Large intestine (tissue), 3 donors: ENCODE results near the gene FADS1. TPM values are rescaled to one million over a fixed set of nuclear protein-coding genes. Genes with fewer than 3 reads are reported as not detected.

Experiments
- DNase-seq, 2 donors: peaks; one replicate each; pipeline versions ENCODE4 v3.0.0 to v3.0.0-alpha.2; 2013
- H3K27ac ChIP-seq: one replicate; pipeline ENCODE4 v1.5.1; 2013; ENCODE audit warnings: low read length
- H3K27me3 ChIP-seq: 2 replicates; pipeline ENCODE4 v1.6.1; 2013; ENCODE audit warnings: low read length; ENCODE audit not compliant: control insufficient read depth, insufficient read depth
- H3K36me3 ChIP-seq: 2 replicates; pipeline ENCODE4 v1.6.1; 2013; ENCODE audit warnings: low read length; ENCODE audit not compliant: control insufficient read depth, insufficient read depth
- H3K4me1 ChIP-seq: one replicate; pipeline ENCODE4 v1.6.1; 2013; ENCODE audit warnings: low read length; ENCODE audit not compliant: control insufficient read depth, insufficient read depth
- H3K4me3 ChIP-seq: one replicate; pipeline ENCODE4 v1.5.1; 2013; ENCODE audit warnings: low read length
- H3K9me3 ChIP-seq: one replicate; pipeline ENCODE4 v1.6.1; 2013; ENCODE audit warnings: mild to moderate bottlenecking, low read depth, low read length, moderate library complexity; ENCODE audit not compliant: control insufficient read depth
- WGBS: methylation state at CpG from one replicate; pipeline ENCODE4 v1.1.5; 2013; ENCODE audit warnings: low lambda C conversion rate; ENCODE audit not compliant: insufficient coverage; 5-methylcytosine and 5-hydroxymethylcytosine counted together
- polyA plus RNA-seq: library from polyadenylated mRNA; unstranded; fragments of 120-200 nt; gene quantifications from one replicate; pipeline ENCODE4 v1.2.1, GENCODE V29; 2013

FADS1 gene
- polyA plus RNA-seq, 1 donor = 9.0 TPM

- H3K36me3 ChIP-seq = no peaks in the 10 kb centered on the region
- no CpG with 5 or more reads among the region's 23 CpGs for WGBS
- H3K27me3 ChIP-seq = peaks cover 57% of the 10 kb centered on the region
- peak overlapping the region; percentile 66 for H3K27ac ChIP-seq
- H3K9me3 ChIP-seq = peaks cover 2% of the 10 kb centered on the region
- peaks cover 11% of the 10 kb centered on the region for H3K4me1 ChIP-seq
- H3K4me3 ChIP-seq = peak overlapping the region; percentile 44
- DNase-seq = no peak
Observed at GRCh38 chr11:61826930-61827570, 10.2 kb upstream of the FADS1 start.

GRCh38 chr11:61820174-61820573, 3.4 kb upstream of the FADS1 start:
- H3K9me3 ChIP-seq = peaks cover 2% of the 10 kb centered on the region
- no peak overlapping the region for H3K4me3 ChIP-seq
- no peak for DNase-seq
- peaks cover 12% of the 10 kb centered on the region for H3K4me1 ChIP-seq
- H3K27me3 ChIP-seq = peaks cover 35% of the 10 kb centered on the region
- no CpG with 5 or more reads among the region's 2 CpGs for WGBS
- no peaks in the 10 kb centered on the region for H3K36me3 ChIP-seq
- H3K27ac ChIP-seq = no peak overlapping the region

DNA sequence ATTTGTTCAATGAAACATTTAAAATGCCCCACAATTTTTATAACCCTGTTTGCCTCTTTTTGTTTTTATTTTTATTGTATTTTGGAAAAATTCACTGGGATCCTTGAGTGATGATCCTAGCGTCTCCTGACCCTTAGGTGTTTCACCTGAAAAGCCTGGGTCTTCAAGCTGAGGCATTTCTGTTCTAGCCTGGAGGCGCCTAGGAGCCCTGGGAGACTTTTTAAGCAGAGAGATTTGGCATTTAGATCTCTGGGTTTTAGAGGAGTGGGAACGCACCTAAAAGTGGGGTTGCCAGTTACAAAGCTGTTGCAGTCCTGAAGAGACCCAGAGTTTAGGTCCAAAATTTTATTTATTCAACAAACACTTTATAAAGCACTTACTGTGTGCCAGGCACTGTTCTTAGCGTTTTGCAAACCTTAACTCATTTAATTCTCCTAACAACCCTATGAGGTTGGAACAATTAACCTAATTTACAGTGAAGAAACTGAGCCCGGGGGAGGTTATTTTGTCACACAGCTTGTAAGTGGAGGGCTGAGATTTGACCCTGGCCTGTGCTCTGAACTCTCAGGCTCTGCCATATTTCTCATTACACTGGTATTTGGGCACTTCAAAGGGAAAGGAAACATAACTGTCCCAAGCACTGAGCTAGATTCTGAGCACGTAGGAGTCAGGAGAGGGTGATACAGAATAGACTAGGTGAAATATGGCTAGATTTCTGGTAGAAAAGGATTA, 834 bp upstream of the FADS1 start:
- WGBS = no CpG with 5 or more reads among the region's 6 CpGs
- Histone ChIP-seq H3K36me3 (no peaks in the 10 kb centered on the region), H3K9me3 (peaks cover 4% of the 10 kb centered on the region), H3K4me1 (peaks cover 20% of the 10 kb centered on the region), H3K27me3 (peaks cover 42% of the 10 kb centered on the region), H3K4me3 (peak overlapping the region; percentile 40), H3K27ac (no peak overlapping the region)
- DNase-seq = no peak

GRCh38 chr11:61815790-61816735, 740 bp downstream of the FADS1 start:
- Histone ChIP-seq H3K4me3 (peak overlapping the region; percentile 63), H3K36me3 (peaks cover 3% of the 10 kb centered on the region), H3K9me3 (peaks cover 4% of the 10 kb centered on the region), H3K27ac (peak overlapping the region; percentile 89), H3K4me1 (peaks cover 26% of the 10 kb centered on the region), H3K27me3 (peaks cover 42% of the 10 kb centered on the region)
- no CpG with 5 or more reads among the region's 69 CpGs for WGBS
- peak in 1 of 2 donors; percentile 51 for DNase-seq

DNA sequence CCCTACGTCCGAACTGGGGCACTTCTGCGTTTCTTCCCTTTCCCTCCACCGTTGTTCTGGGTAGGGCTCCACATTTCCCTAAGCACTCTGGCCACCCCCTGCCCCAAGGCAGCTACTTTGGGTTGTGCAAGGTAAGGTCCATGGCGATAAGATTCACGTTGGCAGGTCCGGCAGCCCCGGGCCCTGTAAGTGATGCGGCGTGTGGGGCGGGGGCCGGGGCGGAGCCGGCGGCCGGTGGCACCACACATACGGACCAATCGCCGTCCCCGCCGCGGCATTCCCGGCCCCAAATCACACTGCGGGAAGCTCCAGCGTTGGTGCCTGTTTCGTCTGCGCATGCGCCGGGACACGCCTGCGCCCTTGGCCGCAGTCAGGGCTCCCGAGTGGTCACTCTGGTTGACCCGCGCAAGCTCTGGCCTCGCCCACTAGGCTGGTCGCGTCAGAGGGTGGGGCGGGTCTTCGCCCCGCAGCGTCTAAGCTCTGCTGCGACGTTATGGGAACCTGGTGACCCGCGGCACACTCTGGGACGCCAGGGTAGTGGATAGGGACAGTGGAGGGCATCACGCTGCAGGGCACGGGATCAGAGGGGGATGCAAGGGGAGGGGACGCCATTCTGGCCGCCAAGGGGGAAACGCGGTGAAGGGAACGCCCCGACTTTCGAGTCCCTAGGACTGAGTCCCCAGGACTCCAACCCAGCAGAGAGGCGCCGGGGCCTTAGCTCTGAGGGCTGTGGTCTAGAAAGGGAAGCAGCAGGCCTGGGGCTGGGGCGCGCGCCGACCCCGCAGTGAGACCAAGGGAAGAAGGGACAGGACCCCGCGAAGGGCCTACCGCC, 1.6 kb downstream of the FADS1 start:
- H3K27ac ChIP-seq = peak overlapping the region; percentile 89
- WGBS = no CpG with 5 or more reads among the region's 66 CpGs
- peaks cover 26% of the 10 kb centered on the region for H3K4me1 ChIP-seq
- peaks cover 4% of the 10 kb centered on the region for H3K9me3 ChIP-seq
- H3K36me3 ChIP-seq = peaks cover 9% of the 10 kb centered on the region
- peaks cover 42% of the 10 kb centered on the region for H3K27me3 ChIP-seq
- peak overlapping the region; percentile 63 for H3K4me3 ChIP-seq
- peak; percentile 76 to 86 for DNase-seq

DNA sequence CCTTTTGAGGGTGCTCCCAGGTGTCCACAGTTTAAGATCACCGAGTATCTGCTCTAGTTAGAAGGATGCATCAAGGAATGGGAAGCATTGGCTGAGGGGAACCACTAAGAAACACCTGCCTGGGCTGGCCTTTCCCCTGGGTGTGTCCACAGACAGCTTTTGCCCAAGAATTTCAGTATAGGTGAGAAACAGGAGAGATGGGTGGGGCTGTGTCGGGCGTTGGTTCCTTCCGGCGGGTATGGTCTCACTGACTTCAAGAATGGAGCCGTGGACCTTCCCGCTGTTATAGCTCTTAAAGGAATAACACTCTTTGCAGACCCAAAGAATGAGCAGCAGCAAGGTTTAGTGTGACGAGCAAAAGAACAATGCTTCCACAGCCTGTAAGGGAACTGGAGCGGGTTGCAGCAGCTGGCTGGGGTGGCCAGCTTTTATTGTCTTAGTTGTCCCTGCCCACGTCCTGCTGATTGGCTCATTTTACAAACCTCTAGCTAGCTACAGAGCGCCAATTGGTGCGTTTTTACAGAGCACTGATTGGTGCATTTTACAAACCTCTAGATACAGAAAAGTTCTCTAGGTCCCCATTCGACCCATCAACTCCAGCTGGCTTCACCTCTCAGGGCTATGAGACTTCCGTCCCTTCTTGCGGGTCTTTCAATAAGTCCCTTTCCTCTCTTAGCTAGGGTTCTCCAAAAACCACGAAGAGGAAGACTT, 2.4 kb downstream of the FADS1 start:
- no CpG with 5 or more reads among the region's 16 CpGs for WGBS
- peak in 1 of 2 donors; percentile 52 for DNase-seq
- H3K27me3 ChIP-seq = peaks cover 42% of the 10 kb centered on the region
- H3K4me3 ChIP-seq = peak overlapping the region; percentile 63
- H3K4me1 ChIP-seq = peaks cover 26% of the 10 kb centered on the region
- peaks cover 4% of the 10 kb centered on the region for H3K9me3 ChIP-seq
- H3K36me3 ChIP-seq = peaks cover 9% of the 10 kb centered on the region
- peak overlapping the region; percentile 89 for H3K27ac ChIP-seq

DNA sequence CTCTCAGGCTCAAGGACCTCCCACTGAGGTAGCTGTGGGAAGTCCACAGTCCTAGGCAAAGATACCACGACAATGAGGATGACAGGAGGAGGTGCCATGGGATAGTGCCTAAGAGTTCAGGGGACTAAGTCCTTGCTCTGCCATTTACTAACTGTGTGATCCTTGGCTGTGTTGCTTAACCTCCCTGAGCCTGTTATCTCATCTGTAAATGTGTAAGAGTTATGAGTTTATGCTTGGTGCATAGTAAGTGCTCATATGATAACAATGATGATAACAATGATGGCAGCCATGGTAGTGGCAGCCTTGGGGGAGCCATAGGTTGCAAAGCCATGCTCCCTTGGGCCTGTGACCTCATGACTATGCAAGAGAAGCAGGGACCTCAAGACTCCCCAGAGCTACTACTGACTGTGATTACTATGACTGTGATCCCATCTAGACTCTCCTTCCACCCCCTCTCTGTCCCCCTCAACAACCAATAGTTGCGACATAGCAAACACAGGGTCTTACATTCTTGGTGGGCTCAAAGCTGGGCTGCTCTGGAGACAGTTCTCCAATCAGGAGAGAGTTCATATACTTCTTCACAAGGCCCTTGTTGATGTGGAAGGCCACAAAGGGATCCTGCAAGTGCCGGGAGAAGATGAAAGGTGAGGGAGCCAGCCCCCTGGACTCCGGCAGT, 3.9 kb downstream of the FADS1 start:
- WGBS = no CpG with 5 or more reads among the region's 4 CpGs
- peaks cover 9% of the 10 kb centered on the region for H3K36me3 ChIP-seq
- no peak overlapping the region for H3K27ac ChIP-seq
- DNase-seq = peak in 1 of 2 donors; percentile 78
- peaks cover 4% of the 10 kb centered on the region for H3K9me3 ChIP-seq
- peaks cover 26% of the 10 kb centered on the region for H3K4me1 ChIP-seq
- no peak overlapping the region for H3K4me3 ChIP-seq
- H3K27me3 ChIP-seq = peaks cover 32% of the 10 kb centered on the region

DNA sequence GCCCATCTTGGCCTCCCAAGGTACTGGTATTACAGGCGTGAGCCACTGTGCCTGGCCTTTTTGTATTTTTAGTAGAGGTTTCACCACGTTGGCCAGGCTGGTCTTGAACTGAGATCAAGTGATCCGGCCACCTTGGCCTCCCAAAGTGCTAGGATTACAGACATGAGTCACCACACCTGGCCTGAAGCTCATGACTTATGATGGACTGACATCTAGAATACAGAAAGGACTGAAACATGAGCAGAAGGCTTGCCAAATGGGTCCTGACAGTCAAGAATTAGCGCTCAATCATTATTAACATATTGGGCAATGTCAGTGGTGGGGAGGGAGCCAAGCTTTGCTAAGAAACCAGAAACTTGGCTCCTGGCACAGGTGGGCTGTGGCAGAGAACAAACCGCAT, 5.0 kb downstream of the FADS1 start:
- Histone ChIP-seq H3K4me1 (peaks cover 26% of the 10 kb centered on the region), H3K4me3 (no peak overlapping the region), H3K36me3 (peaks cover 13% of the 10 kb centered on the region), H3K9me3 (peaks cover 4% of the 10 kb centered on the region), H3K27me3 (peaks cover 22% of the 10 kb centered on the region), H3K27ac (no peak overlapping the region)
- DNase-seq = no peak
- 100% methylated on average over 1 of the region's 5 CpGs for WGBS

- Histone ChIP-seq H3K4me3 (no peak overlapping the region), H3K27me3 (peaks cover 13% of the 10 kb centered on the region), H3K4me1 (peaks cover 19% of the 10 kb centered on the region), H3K36me3 (peaks cover 13% of the 10 kb centered on the region), H3K27ac (no peak overlapping the region), H3K9me3 (peaks cover 4% of the 10 kb centered on the region)
- no peak for DNase-seq
- no CpG with 5 or more reads among the region's 8 CpGs for WGBS
Observed at GRCh38 chr11:61810671-61811175, 6.1 kb downstream of the FADS1 start.
